Activated gamma-delta T cell (primary cell): ENCODE measurements around the gene ZNF598.
A peak's percentile ranks its signal among the peaks of the same experiment; 100 is the strongest.
"Not testable (repeated sequence)": the region's sequence is repeated elsewhere in the genome, so short reads cannot be mapped to it uniquely, and the experiment has no call there.

ENCODE experiments used
- DNase-seq: peaks from one replicate; lab custom pipeline; 2025; lab: John Stamatoyannopoulos, UW

ZNF598 gene

DNA sequence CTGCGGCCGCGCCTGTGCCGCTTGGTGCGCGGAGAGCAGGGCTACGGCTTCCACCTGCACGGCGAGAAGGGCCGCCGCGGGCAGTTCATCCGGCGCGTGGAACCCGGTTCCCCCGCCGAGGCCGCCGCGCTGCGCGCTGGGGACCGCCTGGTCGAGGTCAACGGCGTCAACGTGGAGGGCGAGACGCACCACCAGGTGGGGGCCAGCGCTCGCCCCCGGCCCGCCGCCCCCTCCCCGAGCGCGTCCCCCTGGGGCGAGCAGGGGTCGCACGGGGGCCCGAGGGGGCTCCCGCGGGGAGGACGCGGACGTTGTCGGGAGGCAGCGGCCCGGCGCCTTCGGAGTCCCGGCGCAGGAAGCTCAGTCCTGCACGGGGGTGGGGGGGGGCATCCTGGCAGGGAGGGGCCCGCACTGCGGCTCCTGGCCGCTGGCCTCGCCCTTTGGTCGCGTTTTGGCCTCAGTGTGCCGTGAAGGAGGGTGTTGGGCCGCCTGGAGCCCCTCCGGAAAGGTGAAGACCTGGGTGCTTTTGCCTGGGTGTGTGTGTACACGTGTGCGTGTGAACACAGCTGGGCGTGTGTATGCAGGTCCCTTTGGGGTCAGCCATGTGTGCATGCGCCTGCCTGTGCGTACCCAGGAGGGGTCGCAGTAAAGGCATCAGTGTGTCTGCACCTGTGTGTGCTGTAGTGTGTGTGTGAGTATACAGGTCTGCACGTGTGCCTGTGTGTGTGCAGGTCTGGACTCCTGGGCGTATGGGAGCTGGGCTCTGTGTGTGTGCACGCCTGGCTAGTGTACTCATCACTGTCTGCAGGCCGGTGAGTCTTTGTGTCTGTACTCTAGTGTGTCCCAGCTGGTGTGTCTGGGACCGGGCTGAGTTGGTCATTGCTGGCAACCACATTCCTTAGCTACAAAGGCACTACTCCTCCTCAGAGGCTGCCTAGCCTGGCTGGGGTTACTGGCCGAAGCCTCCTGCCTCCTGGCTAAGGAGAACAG lies 17.7 kb upstream of the ZNF598 start:
- DNase-seq = no peak

DNA sequence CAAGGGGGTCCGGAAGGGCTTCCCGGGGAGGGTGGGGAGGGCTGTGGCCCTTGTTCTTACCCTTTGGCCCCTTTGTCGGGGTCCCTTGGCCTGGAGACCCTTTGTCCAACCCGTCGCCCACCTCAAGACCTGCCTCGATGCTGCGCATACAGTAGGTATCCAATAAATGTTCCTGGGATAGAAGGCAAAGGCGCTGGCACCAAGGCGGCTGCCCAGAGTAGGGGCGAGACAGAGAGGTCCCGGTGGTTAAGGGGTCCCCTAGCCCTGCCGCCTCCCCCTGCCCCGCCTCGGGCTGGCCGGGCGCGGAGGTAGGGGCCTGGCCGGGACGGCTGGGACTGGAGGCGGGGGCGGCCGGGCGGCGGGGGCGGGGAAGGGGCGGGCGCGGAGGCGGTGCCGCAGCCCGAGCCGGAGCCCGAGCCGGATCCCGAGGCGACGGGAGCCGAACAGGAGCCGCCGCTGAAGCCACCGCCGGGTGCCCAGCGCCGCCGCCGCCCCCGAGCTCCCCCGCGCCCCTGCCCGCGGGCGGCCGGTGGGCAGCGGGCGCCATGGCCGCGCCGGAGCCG lies 16.9 kb upstream of the ZNF598 start, which contains the start of gene NHERF2:
TSS of gene NHERF2 (plus strand) at position 442 of the 563 bp plus-strand sequence. CDS start at position 546, 104 bp downstream.
- DNase-seq = no peak

DNA sequence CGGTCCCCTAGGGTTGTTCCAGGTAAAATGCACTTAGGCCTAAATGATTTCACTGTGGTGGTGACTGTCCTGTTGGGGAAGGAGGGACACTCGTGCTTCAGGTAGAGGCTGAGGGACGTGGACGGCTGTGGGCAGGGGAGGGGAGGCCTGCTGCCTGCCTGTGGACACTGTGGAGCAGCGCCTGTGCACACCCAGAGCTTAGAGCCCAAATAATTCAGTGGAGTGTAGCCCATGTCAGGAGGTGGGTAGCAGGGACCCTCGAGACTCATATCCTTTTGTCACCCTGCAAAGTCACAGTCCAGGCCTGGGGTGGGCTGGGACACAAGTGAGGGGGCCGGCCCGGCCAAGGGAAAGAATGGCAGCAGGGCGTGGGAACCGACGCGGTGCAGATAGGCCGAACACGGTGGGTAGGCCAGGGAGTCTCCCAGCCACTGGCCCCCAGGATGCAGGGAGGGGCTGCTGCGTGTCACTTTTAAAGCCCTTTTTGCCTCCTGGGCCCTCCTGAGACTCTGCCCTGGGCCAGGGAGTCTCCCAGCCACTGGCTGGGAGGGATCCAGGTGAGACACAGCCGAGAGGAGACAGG lies 16.3 kb upstream of the ZNF598 start:
- no peak for DNase-seq

DNA sequence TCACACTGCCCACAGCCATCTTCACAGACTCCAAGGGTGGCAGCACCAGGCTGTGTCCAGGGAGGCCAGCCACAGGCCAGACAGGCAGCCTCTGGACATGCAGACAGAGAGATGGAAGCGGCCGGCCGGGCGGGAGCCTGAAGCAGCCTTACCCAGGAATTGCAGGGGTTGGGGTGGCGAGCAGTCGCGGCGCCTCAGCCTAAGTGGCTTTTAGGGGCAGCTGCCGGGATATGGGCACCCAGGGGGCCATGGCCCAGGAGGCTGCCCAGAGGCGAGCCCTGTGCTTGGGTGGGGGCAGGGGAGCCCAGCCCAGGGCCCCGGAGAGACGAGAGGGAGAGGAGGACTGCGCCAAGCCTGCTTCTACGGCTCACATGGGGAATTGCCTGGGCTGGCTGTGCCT lies 15.6 kb upstream of the ZNF598 start:
- no peak for DNase-seq

DNA sequence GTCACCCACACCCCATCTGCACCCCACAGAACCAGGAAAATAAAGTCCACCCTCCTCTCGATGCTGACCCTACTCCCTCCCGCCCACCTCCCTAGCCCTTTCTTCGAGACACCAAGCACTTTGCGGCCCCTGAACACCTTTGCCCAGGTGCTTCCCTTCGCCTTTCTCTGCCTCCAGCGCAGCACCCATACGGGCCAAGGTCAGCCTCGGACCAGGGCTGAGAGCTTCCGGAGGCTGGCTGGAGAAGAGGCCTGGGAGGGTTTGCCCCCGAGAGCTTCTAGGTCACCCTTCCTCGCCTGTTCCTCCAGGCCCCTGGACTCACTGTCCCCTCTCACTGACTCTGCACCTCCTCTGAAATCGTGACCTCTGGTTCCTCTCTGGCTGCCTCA lies 14.4 kb upstream of the ZNF598 start:
- no peak for DNase-seq

DNA sequence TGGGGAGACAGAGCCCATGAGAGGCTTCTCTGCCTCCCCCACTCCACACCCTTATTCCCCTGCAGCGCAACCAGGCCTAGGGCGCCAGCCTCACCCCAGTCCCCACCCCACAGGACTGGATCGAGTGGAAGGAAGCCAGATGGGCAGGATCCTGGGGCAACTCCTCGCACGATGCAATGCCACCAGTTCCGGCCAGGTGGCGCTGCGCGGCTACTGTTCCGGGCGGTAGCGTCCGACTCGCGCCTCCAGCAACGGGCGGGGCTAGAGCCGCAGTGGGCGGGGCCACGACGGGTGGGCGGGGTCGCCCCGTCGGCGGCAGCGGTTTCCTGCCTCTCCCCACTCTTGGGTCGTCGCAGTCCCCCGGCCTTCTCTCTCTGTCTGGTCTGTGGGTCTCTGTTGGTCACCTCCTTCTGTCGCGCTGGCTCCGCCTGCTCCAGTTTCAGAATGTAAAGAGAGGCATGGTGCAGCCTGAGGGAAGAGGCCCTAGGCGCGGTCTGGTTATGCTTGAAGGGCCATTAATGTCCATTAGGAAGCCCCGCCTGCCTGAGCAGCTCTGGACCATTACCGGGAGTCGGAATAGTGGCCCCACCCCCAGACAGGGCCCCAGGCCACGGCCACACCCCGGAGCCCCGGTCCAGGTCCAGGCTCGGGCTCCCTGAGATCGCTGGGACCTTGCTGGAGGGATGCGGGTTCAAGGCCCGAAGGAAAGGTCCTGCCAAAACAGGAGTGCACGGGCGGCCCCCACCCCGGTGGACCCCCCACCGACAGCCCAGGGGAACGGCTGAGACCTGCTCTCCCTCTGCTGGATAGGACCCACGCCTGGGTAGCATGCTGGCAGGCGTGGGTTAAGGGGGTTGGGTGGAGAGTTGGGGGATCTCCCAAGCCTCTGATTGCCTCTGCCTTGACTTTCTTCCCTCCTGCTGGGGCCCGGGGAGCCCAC lies 13.7 kb upstream of the ZNF598 start:
- DNase-seq = peak; percentile 93

DNA sequence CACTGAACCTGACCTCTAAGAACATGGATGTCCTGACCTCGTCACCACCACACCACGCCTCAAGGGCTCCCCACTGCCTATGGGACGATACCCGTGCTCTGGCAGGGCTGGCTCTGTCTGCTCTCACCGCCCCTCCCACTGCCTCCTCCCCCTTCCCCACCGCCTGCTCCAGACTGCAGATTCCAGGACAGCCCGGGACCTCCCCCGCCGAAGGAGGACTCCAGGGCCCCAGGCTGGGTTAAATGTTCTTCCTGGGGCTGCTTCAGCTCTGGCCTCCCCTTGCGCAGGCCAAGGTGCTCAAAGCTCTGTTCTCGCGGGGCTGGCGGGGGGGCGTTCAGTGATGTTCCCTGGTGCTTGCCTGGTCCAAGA lies 13.1 kb upstream of the ZNF598 start:
- no peak for DNase-seq

DNA sequence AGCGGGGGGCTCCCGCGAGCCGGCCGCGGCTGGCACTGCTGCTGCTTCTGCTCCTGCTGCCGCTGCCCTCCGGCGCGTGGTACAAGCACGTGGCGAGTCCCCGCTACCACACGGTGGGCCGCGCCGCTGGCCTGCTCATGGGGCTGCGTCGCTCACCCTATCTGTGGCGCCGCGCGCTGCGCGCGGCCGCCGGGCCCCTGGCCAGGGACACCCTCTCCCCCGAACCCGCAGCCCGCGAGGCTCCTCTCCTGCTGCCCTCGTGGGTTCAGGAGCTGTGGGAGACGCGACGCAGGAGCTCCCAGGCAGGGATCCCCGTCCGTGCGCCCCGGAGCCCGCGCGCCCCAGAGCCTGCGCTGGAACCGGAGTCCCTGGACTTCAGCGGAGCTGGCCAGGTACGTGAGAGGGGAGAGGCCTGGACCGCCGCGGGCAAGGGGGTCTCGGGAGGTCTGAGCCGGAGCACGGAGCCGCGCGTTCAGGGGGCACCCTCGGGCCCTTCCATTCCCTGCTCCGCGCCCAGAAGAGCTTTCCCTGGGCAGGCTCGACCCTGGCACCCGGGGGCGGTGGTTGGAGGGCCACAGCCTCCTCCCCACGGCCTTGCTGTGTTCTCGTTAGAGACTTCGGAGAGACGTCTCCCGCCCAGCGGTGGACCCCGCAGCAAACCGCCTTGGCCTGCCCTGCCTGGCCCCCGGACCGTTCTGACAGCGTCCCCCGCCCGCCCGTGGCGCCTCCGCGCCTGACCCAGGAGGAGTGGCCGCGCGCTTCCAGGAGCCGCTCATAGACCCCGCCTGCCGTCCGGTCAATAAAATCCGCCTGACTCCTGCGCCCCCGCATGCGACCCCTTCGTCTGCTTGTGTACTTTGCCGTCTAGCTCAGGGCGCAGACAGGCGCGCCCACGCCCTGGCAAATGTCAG lies 10.6 kb upstream of the ZNF598 start:
- no peak for DNase-seq

DNA sequence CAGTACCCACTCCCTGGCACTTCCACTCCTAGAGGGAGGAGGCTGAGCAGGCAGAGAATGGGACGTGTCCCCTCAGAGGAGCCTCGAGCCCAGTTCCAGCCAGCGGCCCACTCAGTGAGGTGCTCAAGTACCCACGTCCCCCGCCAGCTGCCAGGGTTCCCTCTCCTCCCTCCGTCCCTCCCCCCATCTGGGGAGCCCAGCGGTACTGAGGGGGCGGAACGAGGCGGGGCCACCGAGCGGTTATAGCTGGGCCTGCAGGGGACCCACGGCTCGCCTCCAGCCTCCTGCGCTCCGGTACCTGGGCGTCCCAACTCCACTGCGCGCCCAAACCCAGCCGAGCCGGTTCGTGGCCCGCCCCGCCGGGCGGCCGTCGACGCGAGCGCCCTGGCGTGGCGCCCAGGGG lies 9.9 kb upstream of the ZNF598 start, which contains the start of gene NPW:
TSS of gene NPW (plus strand) at position 268 of the 403 bp plus-strand sequence.
- no peak for DNase-seq

DNA sequence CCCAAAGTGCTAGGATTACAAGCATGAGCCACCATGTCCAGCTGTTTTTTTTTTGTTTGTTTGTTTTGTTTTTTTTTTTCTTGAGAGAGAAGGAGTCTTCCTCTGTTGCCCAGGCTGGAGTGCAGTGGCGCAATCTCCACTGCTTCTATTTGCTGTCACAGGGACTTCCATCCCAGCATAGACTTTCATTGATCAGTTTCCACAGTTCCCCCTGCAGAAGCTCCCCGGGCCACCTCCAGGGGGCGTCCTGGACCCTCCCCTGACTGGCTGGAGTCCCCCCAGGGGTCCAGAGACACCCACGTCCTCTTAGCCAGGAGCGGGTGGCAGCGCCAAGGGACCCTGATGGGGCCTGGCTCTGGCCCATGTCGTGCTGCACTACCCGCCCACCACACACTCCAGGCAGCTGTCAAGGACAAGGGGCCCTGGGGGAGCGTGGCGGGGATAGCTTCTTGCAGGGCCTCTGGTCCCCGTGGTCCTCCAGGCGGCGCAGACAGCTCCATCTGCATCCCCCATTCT lies 6.8 kb upstream of the ZNF598 start:
- no peak for DNase-seq

DNA sequence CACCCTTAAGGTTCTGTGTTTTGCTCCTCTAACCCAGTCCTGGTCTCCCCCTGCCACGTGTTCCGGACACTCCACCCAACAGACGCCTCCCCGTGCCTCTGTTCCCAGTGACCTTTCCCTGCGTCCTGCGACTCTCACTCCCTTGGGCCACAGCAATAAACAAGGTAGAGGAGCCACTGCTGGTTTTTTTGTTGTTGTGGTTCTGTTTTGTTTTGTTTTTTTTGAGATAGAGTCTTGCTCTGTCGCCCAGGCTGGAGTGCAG lies 6.3 kb upstream of the ZNF598 start:
- DNase-seq = no peak

DNA sequence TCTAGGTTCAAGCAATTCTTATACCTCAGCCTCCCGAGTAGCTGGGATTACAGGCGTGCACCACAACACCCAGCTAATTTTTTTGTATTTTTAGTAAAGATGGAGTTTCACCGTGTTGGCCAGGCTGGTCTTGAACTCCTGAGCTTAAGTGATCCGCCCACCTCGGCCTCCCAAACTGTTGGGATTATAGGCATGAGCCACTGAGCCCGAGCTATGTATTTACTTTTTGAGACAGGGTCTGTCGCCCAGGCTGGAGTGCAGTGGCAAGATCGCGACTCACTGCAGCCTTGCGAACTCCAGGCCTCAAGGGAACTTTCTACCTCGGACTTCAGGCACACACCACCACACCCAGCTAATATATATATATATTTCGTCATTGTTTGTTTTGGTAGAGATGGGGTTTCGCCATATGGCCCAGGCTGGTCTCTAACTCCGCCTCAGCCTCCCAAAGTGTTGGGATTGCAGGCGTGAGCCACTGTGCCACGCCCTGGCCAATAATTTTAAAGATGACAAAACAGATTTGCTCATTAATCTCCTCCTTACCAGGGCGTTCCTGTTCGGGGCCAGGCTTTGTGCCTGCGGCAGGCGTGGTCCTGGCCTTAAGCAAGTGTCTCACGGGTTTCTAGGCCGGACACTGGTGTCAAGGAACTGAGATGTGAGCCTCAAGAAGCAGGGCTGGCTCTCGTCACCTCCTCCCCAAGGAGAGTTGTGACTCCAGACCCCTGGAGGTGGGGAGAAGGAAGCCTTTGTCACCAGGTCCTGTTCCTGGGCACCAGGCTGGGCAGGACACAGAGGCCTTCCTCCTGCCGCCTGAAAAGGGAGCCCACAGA lies 5.7 kb upstream of the ZNF598 start:
- no peak for DNase-seq

DNA sequence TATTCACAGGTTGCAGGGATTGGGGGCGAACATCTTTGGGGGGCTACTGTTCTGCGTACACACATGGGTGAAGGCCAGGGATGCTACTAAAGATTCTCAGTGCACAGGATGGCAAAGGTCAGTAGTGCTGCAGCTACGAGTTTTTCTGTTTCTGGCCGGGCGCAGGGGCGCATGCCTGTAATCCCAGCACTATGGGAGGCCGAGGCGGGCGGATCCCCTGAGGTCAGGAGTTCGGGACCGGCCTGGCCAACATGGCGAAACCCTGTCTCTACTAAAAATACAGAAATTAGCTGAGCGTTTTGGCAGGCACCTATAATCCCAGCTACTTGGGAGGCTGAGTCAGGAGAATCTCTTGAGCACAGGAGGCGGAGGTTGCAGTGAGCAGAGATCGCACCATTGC lies 3.9 kb upstream of the ZNF598 start:
- no peak for DNase-seq

DNA sequence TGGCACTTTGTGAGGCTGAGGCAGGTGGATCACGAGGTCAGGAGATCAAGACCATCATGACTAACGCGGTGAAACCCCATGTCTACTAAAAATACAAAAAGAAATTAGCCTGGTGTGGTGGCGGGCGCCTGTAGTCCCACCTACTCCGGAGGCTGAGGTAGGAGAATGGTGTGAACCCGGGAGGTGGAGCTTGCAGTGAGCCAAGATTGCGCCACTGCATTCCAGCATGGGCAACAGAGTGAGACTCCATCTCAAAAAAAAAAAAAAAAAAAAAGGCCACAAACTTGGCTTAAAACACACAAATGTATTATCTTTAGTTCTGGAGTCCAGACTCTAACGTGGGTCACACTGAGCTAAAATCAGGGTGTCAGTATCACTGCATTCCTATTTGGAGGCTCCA lies 2.1 kb upstream of the ZNF598 start:
- DNase-seq = not testable (repeated sequence)

DNA sequence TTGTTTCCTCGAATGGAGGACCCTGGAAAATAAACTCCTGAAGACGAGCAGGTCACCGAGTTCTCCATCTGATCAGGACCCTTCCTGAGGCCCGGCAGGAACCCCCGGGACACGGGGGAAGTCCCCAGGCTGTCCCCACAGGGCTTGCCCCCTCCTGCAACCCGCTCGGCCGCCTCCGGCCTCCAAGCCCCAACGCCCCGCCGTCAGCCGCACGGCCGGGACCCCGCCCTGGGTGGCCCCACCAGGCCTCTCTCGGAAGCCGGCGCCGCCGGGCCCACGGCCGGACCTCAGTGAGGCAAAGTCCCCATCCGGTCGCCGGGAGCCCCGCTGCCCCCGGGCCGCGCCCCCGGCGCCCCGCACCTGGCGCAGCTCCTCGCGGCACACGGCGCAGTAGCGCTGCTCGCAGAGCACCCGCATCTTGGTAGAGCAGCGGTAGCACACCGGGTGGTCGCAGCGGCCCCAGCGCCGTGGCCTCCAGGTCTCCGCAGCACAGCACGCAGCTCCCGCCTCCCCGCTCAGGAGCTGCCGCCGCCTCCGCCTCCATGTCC lies 383 bp downstream of the ZNF598 start:
- DNase-seq = no peak

DNA sequence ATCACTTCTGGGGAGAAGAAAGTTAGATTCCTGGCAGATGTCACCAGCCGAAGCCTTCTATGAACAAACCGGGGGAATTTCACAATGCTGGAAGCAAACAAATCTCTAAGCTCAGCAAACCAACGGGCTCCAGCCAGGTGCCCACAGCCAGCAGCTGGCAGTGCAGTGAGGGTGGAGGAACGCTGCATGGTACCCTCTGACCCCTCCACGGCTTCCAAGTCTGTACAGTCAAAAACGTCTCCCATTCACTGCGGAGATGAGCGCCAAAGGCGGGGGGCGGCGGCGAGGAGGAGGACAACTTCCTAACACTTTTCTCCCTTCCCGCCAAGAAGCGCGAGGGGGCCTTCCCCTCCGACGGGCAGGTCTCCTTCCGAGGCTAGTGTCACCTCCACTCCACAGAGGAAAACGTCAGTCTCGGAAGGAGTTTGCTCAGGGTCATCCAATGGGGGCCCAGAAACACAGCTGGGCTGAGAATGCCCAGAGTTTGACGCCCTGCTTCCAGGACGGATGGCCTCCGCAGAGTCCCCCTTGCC lies 924 bp downstream of the ZNF598 start:
- no peak for DNase-seq

DNA sequence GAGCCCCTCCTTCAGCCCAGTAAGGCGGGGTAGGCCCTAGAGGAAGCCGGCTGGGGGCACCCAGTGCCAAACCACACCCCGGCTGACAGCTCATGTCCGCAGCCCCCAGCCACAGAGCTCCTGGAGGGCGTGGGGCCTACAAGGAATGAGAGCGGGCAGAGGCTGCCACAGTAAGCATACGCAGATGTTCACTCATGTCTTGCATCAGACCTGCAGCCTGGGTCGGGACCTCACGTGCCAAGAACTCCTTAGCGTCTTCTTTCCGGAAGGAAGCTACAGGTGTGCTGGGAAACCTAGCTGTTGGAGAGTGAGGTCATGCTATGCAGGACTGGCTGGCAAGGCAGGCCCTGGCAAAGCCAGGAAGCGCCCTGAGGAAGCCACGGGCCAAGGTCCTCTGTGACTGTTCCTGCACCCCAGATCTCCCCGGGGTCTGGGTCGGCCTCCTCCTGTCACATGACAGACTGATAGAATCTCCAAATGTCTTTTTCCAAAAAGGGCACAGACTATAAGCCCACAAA lies 1.6 kb downstream of the ZNF598 start:
- DNase-seq = no peak

DNA sequence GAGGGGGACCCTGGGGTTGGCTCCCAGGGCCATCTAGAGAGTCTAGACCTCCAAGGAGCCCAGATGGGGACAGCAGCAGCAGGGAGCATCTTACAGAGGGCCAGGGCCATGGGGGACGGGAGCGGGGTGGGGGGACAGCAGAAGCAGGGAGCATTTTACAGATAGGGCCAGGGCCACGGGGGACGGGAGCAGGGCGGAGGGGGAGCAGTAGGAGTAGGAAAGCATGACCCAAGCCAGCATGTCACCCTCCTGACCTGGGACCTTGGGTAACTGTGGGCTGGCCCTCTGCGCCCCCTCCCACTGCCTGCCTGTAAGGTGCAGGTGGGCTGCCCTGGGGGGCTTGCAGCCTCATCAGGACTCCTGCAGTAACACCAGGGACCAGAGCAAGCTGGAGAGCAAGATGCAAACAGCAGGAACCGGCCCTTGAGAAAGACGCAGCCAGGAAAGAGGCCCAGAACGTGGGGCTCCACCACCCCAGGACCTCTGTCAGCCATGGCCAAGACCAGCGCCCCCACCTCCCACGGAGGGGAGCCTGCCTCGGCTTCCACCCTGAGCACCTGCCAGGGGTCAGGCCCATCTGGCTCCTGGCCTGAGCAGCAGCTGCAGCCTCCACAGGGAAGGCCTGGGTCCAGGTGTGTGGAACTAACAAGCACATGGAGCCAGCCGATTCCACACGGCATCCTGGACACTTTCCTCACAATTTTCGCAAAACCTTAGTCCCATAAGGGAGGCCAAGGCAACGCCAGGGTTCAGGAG lies 2.4 kb downstream of the ZNF598 start:
- no peak for DNase-seq
